ENCODE results near the gene STRADB.

- TF ChIP-seq CTCF (IDR thresholded peaks at IDR 0.05; ENCODE audit: low read depth, low read length, poor library complexity, severe bottlenecking) (no peak), EZH2phosphoT487 (IDR thresholded peaks at IDR 0.05; ENCODE audit: borderline replicate concordance, low read length) (no peak)
Observed at GRCh38 chr2:201447086-201447485, 4.5 kb upstream of the STRADB start.
